HG03469 (cell line): Measurements from ENCODE around the gene ATP6V1B1.

Experiments used
- ATAC-seq: cut with Tn5 transposase; IDR thresholded peaks from one replicate; pipeline ENCODE4 v1.9.1; 2021; ENCODE audit warnings: mild to moderate bottlenecking, moderate library complexity, moderate number of reproducible peaks; ENCODE audit not compliant: unreplicated experiment

Gene ATP6V1B1

GRCh38 chr2:70943205-70943871, 7.6 kb downstream of the ATP6V1B1 start:
- no peak for ATAC-seq

GRCh38 chr2:70944111-70944690, 8.5 kb downstream of the ATP6V1B1 start:
- no peak for ATAC-seq

GRCh38 chr2:70946832-70947442, 11.2 kb downstream of the ATP6V1B1 start:
- ATAC-seq, result no peak

GRCh38 chr2:70947556-70948184, 12.0 kb downstream of the ATP6V1B1 start:
- no peak for ATAC-seq

GRCh38 chr2:70948337-70949003, 12.8 kb downstream of the ATP6V1B1 start:
- ATAC-seq, result no peak

GRCh38 chr2:70949086-70949485, 13.4 kb downstream of the ATP6V1B1 start:
- no peak for ATAC-seq

- ATAC-seq, result no peak
Measured at GRCh38 chr2:70954886-70955285, 19.2 kb downstream of the ATP6V1B1 start.

GRCh38 chr2:70956141-70956540, 20.4 kb downstream of the ATP6V1B1 start:
- no peak for ATAC-seq

- no peak for ATAC-seq
Measured at GRCh38 chr2:70957798-70958197, 22.1 kb downstream of the ATP6V1B1 start.

- ATAC-seq, result no peak
Measured at GRCh38 chr2:70958759-70959158, 23.1 kb downstream of the ATP6V1B1 start.

- ATAC-seq, result no peak
Measured at GRCh38 chr2:70959271-70959761, 23.6 kb downstream of the ATP6V1B1 start.

- no peak for ATAC-seq
Measured at GRCh38 chr2:70959851-70960832, 24.4 kb downstream of the ATP6V1B1 start.

GRCh38 chr2:70960833-70961647, 25.3 kb downstream of the ATP6V1B1 start:
- ATAC-seq, result no peak

- no peak for ATAC-seq
Measured at GRCh38 chr2:70961648-70961994, 25.9 kb downstream of the ATP6V1B1 start.

- ATAC-seq, result no peak
Measured at GRCh38 chr2:70962211-70962884, 26.6 kb downstream of the ATP6V1B1 start.

- no peak for ATAC-seq
Measured at GRCh38 chr2:70962885-70963878, 27.5 kb downstream of the ATP6V1B1 start.

GRCh38 chr2:70964133-70964532, 28.4 kb downstream of the ATP6V1B1 start:
- ATAC-seq, result no peak
